ENCODE data around the gene THBS3. TPM values are rescaled to one million over a fixed set of nuclear protein-coding genes. Genes with fewer than 3 reads are reported as not detected.

THBS3 gene
- total and polyA plus RNA-seq, 11 donors: 2.7 to 22.2 (median 5.5) TPM

DNA sequence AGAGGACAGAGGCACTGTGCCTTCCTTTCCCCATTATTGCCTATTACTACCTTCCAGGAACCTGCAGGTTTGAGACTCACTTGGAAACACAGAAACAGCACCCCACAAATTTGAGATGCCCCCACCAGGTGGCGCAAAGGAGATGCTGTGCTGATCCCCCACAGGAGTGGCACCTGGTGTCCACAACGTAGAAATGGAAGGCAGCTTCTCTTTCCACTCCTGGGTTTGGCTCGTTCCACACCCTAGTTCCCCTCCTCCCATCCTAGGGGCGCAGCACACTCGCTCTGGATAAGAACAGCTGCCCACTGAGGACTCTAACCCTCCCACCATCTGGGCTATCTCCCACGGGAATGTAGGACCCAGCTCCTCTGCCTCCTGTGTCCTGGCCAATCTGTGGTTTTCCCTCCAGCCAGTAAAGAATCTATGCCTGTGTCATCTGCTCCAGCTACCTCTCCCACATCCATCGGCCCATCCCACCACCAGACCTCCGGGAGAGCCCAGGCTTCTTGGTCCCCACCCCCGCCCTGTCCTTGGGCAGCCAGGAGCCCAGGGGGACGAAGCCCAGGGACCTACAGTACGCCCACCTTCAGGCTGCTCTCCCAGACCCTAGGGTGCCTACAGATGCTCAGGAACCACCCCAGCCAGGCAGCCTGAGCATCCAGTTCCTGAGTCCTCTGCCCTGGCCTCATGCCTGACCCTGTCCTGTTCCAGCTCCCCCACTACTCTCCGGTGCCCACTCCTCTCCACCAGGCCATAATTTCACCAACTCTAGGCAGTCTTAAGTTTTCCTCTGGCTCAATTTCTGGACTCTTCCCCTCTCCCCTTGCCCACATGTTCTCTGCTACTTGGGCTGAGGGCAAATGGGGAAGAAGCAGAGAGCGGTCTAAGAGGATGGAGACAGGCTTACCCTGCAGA lies 549 bp downstream of the THBS3 start:
- 16 to 32% (median 31%) methylated on average over 11 to 13 of the region's 13 CpGs for WGBS, 4 donors
- peaks cover 0 to 28% (median 8%) of the 10 kb centered on the region in 9 donors for H3K36me3 ChIP-seq
- intact Hi-C loops (cut with DNase I): loop anchor here in 4 of 10 donors (1.0 to 5.0 kb wide), 3 partner anchors 19 to 115 kb away; partner anchors contain the start of gene RUSC1 (in 1 of the 4)
- DNase-seq (peak; percentile 73 to 86 (median 82)), ATAC-seq (peak; percentile 4 to 38 (median 17))
- no peaks in the 10 kb centered on the region for H3K27me3 ChIP-seq
- no peaks in the 10 kb centered on the region for H3K9me3 ChIP-seq
- TF ChIP-seq POLR2A (IDR thresholded peaks at IDR 0.05) (no peak), CTCF (IDR thresholded peaks at IDR 0.05) (peak; percentile 70 to 88 (median 80))
- peak overlapping the region in 10 of 12 donors; percentile 10 to 86 (median 76) for H3K4me3 ChIP-seq
- H3K4me1 ChIP-seq: peaks cover 0 to 47% (median 27%) of the 10 kb centered on the region in 12 donors
- peak overlapping the region; percentile 46 to 100 (median 100) for H3K27ac ChIP-seq

- ATAC-seq (no peak), DNase-seq (peak in 1 of 5 donors; percentile 10)
- H3K4me1 ChIP-seq: peaks cover 0 to 42% (median 25%) of the 10 kb centered on the region in 12 donors
- peak overlapping the region in 2 of 12 donors; percentile 100 for H3K27ac ChIP-seq
- no peaks in the 10 kb centered on the region for H3K9me3 ChIP-seq
- intact Hi-C loops (cut with DNase I): loop anchor here in 4 of 10 donors (5.0 kb wide), 2 partner anchors 36 to 116 kb away; partner anchors contain the start of gene RUSC1 (in 1 of the 4)
- no peaks in the 10 kb centered on the region for H3K27me3 ChIP-seq
- WGBS, 4 donors: 70 to 75% (median 74%) methylated on average over 8 to 9 of the region's 9 CpGs
- peak overlapping the region in 2 of 12 donors; percentile 78 to 83 for H3K4me3 ChIP-seq
- H3K36me3 ChIP-seq: peaks cover 0 to 33% (median 4%) of the 10 kb centered on the region in 9 donors
- TF ChIP-seq POLR2A (IDR thresholded peaks at IDR 0.05) (no peak), CTCF (IDR thresholded peaks at IDR 0.05) (no peak)
These were observed 1.6 kb downstream of the THBS3 start for GRCh38 chr1:155205969-155206593.

DNA sequence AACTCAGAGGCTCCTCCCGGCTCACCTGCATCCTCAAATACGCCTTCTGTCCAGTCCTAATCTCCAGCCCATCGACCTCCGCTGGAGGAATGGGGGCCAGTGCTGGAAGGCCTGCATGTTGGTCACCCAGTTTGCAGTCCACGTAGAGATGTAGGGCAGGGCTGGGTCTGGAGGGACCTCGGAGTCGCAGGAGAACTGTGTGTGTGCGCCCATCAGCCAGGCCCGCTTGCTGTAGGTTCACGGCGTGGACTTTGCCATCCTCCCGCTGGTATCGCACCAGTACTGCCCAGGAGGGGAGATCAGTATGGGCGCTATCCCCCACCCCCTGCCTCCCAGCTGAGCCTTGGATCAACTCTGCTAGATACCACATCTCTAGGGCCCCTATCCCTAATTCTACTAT lies 2.7 kb downstream of the THBS3 start:
- intact Hi-C loops (cut with DNase I): loop anchor here in 4 of 10 donors (5.0 kb wide), 2 partner anchors 37 to 117 kb away; partner anchors contain the start of gene RUSC1 (in 1 of the 4)
- Histone ChIP-seq H3K4me3 (no peak overlapping the region), H3K27me3 (no peaks in the 10 kb centered on the region), H3K4me1 (peaks cover 0 to 31% (median 24%) of the 10 kb centered on the region in 12 donors), H3K9me3 (no peaks in the 10 kb centered on the region), H3K36me3 (peaks cover 0 to 25% (median 0%) of the 10 kb centered on the region in 9 donors), H3K27ac (no peak overlapping the region)
- WGBS, 4 donors: 92 to 94% (median 93%) methylated on average over 14 of the region's 14 CpGs
- DNase-seq (peak in 1 of 5 donors; percentile 26), ATAC-seq (no peak)
- no peak for TF ChIP-seq CTCF (IDR thresholded peaks at IDR 0.05)
- TF ChIP-seq POLR2A (IDR thresholded peaks at IDR 0.05): no peak
